ENCODE data around the gene PDE6D.
A peak's percentile ranks its signal among the peaks of the same experiment; 100 is the strongest.

Gene PDE6D

DNA sequence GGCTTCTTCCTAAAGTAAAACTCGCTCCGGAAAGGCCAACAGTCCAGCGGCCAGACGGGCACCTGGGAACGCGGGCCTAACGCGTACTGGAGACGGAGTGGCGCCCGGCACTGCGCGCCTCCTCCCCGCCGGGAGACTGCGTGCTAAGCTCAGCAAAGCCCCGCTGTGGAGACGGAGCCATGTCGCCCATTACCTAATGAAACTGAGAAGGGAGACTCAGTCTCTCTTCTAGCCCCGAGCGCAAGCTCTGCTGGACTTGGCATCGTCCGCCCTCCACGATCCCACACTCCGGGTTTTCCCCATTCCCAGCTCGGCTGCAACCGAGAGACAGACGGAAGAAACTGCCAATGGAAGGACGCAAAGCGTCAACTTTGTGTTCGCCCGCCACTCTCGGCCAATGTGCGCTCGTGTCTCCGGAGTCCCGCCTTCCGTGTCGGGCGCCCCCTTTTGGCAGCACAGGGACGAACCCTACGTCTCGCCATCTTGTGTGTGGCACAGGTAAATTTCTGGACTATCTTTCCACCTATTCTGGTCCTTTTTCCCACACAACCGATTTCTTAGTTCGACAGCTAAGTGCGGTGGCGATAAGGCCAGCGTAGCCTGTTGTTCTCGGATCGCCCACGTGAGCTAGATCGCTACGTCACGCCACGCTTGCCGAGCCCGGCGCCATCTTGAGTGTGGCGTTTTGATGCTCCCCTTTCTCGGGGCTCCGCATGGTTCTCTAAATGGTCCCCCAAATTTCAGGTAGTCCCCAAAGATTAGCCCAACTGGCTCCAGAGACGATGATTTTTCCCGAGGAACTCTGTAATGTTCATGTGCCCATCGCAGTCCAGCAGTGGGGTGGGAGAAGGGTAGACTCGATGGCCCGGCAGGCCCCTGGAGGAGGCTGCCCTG is 74.1 kb downstream of the PDE6D start:
- DNase-seq (ENCODE audit: low spot score), result peak; percentile 88

DNA sequence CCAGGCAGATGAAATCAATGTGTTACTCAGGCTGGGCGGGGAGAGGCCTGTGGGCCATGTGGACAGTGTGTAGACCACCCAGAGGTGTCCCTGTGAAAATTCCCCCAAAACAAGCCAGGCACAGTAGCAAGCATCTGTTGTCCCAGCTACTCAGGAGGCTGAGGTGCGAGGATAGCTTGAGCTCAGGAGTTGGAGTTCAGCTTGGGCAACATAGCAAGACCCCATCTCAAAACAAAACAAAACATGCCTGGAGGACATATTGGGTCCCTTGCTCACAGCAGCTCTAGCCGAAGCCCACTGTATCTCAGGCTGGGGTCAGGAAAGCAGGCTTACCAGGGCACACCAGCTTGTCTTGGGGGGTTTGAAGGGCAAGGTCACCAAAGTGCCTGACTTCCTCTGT is 77.1 kb downstream of the PDE6D start:
- no peak for DNase-seq (ENCODE audit: low spot score)

- no peak for DNase-seq (ENCODE audit: low spot score)
Measured at GRCh38 chr2:231701456-231702373, 79.4 kb downstream of the PDE6D start.

GRCh38 chr2:231699006-231699405 is 82.1 kb downstream of the PDE6D start:
- no peak for DNase-seq (ENCODE audit: low spot score)

GRCh38 chr2:231696004-231696367 is 85.1 kb downstream of the PDE6D start:
- no peak for DNase-seq (ENCODE audit: low spot score)

GRCh38 chr2:231693956-231694355 is 87.1 kb downstream of the PDE6D start:
- DNase-seq (ENCODE audit: low spot score), result no peak

DNA sequence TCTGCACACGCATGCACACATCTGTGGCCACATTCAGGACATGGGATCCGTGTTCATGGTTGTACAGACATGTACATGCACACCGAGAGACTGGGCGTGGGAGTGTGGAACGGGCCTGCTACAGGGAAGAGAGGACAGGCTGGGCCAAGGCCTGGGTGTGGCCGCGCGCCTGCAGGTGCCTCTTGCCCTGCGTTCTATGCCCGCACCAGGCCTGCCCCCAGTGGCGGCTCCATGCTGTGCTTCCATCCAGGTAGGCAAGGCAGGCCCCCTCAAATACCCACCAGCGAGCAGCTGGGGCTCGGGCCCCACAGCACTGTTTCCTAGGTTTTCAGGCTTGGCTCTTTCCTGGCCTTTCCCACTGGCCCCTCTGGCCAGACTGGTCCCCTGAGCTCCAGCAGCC is 88.2 kb downstream of the PDE6D start:
- no peak for DNase-seq (ENCODE audit: low spot score)

DNA sequence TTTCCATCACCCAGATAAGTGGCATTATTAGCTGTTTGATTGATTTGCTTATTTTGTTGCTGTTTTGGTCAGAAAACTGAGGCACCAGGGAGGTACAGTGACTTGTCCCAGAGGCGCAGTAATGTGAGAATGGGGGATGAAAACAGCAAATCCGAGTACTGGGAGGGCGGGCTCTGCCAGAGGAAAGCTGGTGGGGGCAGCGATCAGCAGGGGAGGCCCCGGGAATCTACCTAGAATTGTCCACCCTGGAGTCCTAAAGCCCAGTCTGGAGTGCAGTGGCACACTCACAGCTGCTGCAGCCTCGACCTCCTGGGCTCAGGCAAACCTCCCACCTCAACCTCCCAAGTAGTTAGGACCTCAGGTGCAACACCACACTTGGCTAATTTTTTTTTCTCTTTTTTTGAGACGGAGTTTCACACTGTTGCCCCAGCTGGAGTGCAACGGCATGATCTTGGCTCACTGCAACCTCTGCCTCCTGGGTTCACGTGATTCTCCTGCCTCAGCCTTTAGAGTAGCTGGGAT is 89.8 kb downstream of the PDE6D start:
- DNase-seq (ENCODE audit: low spot score), result no peak

GRCh38 chr2:231689124-231689893 is 91.8 kb downstream of the PDE6D start:
- no peak for DNase-seq (ENCODE audit: low spot score)

DNA sequence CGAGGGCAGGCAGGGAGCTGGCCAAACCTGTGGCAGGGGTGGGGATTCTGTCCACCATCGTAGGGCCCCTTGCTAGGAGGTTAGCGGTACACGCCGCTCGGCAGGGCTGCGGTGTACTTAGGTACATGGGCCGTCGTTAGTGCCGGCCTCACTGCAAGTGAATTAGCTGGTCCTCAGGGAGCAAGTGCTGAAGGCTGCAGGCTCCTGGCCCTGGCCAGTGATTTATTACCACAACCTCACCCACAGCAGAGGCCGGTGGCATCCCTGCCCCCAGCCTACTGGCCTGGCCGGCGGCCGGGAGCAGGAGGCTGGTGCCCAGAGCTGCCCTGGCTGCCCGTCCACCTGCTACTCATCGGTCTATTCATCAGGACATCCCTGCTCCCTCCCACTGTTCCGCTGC is 92.4 kb downstream of the PDE6D start:
- DNase-seq (ENCODE audit: low spot score), result no peak

- no peak for DNase-seq (ENCODE audit: low spot score)
Measured at GRCh38 chr2:231687961-231688360, 93.1 kb downstream of the PDE6D start.

DNA sequence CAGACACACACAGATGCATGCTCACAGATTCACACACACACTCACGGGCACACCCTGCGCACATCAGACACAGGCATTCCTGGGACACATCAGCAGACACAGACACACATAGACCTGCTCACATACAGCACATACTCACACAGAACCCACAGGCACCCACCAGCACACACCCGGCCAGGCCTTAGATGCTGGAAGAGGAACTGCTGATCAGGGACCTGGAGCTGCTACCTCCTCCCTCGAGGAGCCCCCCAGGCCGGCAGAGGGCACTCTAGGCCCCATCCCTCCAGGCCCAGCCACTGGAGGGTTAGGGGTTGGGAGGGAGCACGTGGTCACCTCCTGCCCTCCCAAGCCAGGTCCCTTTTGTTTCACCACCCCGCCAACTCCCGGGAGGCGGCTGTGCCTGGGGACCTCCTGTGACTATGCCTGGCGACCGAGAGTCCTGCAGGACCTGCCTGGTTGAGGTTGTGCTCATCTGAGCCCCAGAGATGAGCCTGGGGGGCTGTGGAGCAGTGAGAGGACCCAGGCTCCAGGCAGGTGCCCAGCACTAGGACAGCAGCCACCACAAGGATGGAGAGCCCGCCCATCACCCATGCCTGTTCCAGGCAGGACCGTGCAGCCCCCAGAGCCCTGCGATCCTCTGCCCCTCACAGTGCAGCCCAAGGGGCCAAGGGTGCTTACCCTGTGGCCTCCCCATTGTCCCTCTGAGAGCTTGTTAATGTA is 93.8 kb downstream of the PDE6D start:
- peak; percentile 88 for DNase-seq (ENCODE audit: low spot score)

GRCh38 chr2:231686192-231687100 is 94.6 kb downstream of the PDE6D start:
- DNase-seq (ENCODE audit: low spot score), result no peak

- DNase-seq (ENCODE audit: low spot score), result no peak
Measured at GRCh38 chr2:231685349-231686191, 95.5 kb downstream of the PDE6D start.

GRCh38 chr2:231684314-231685223 is 96.5 kb downstream of the PDE6D start:
- DNase-seq (ENCODE audit: low spot score), result no peak

- no peak for DNase-seq (ENCODE audit: low spot score)
Measured at GRCh38 chr2:231683292-231684235, 97.5 kb downstream of the PDE6D start.
